GM19324 (cell line): ENCODE results near the gene BCL2L12.

Source experiments
- ATAC-seq: cut with Tn5 transposase; IDR thresholded peaks from one replicate; pipeline ENCODE4 v1.9.1; 2021; ENCODE audit warnings: mild to moderate bottlenecking, moderate library complexity; ENCODE audit not compliant: unreplicated experiment, low FRiP score

The BCL2L12 gene

GRCh38 chr19:49641688-49642491, 23.8 kb upstream of the BCL2L12 start, which contains the start of gene SCAF1:
TSS of gene SCAF1 (plus strand) at chr19:49642209. CDS start at chr19:49645027, 2,818 bp downstream.
- peak; percentile 70 for ATAC-seq

DNA sequence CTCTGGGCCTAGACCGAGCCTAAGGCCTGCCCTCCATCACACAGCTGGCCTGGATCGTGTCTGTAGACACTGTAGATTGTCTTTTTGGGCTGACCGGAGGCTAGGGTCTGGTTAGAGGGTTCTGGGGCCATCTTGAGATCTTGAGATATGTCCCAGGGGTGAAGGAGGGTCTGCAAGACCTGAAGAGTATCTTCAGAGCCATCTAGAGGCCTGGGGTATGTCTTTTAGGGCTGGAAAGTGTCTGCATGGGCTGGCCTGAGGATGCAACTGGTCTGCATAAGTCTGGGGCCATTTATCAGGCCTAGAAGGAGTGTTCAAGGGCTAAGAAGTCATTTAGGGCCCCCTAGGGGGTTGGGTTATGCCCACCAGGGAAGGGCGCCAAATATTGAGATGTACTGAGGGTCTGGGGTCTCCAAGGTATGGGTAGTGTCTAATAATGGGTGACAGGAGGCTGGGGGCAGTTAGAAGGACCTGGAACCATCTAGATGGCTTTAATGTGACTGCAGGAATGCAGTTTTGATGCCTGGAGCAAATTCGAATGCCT, 23.2 kb upstream of the BCL2L12 start:
- ATAC-seq: no peak

DNA sequence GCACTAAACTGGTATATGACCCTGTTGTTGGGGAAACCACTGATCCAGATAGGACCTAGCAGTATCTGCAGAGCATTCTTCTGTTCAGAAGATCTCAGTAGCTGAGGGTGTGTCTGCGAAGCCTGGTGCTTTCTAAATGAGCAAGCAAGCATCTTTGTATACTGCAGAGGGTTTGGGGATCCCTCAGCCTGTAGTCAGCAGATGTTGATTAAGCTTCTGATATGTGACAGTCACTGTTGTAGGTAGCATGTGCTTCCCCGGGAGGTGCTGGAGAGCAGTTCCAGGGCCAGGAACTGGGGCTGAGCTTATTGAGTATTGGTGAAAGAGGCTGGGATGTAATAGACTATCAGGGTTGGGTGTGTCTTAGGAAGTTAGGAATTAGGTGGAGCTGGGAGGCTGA, 22.3 kb upstream of the BCL2L12 start:
- ATAC-seq: no peak

GRCh38 chr19:49645592-49645991, 20.1 kb upstream of the BCL2L12 start:
- no peak for ATAC-seq

GRCh38 chr19:49645995-49646394, 19.7 kb upstream of the BCL2L12 start:
- ATAC-seq: no peak

GRCh38 chr19:49646586-49646985, 19.1 kb upstream of the BCL2L12 start:
- no peak for ATAC-seq

GRCh38 chr19:49651029-49651819, 14.5 kb upstream of the BCL2L12 start:
- no peak for ATAC-seq

- no peak for ATAC-seq
Observed at GRCh38 chr19:49651820-49652550, 13.7 kb upstream of the BCL2L12 start.

- no peak for ATAC-seq
Observed at GRCh38 chr19:49652551-49653465, 12.9 kb upstream of the BCL2L12 start.

GRCh38 chr19:49653466-49653806, 12.3 kb upstream of the BCL2L12 start:
- no peak for ATAC-seq

DNA sequence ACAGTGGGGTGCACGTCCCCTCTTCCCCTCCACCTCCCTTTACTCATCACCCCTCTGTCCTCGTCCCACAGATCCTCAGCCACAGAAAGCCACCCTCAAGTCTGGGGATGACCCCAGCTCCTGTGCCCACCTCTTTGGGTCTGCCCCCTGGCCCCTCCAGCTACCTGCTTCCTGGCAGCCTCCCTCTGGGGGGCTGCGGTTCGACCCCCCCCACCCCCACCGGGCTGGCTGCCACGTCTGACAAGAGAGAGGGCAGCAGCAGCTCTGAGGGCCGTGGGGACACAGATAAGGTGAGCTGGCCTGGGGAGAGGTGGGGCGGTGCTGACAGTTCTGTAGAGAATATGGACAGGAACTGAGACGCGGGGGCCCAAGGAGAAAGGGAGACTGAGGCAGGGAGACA, 11.2 kb upstream of the BCL2L12 start:
- no peak for ATAC-seq

DNA sequence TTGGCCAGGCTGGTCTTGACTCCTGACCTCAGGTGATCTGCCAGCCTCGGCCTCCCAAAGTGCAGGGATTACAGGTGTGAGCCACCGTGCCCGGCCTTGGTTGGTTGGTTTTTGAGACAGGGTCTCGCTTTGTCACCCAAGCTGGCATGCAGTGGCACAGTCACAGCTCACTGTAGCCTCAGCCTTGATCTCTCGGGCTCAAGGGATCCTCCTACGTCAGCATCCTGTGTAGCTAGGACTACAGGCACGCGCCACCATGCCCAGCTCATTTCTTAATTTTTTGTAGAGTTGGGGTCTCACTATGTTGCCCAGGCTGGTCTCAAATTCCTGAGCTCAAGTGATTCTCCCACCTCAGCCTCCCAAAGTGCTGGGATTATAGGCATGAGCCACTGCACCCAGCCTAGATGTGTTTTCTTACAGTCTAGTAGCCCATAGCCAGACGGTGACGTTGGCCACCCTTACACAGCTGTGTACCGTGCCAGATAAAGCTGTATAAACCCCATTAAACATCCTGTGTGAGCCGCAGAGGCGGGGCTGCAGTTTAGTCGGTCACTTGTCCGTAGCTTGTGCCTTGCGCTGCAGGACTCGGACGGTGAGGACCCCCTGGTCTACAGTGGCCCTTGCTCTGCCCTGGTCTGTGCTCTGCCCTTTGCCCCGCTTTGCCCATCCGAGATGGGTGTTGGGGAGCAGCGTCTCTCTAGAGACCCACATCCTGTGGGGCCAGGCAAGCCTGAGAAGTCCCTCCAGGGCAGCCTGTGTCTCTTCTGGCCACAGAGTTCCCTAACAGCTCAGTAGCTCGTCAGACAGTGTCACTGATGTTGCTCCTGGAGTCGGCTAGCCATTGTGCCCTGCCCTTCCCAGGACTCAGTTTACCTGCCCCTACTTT, 9.9 kb upstream of the BCL2L12 start:
- no peak for ATAC-seq

DNA sequence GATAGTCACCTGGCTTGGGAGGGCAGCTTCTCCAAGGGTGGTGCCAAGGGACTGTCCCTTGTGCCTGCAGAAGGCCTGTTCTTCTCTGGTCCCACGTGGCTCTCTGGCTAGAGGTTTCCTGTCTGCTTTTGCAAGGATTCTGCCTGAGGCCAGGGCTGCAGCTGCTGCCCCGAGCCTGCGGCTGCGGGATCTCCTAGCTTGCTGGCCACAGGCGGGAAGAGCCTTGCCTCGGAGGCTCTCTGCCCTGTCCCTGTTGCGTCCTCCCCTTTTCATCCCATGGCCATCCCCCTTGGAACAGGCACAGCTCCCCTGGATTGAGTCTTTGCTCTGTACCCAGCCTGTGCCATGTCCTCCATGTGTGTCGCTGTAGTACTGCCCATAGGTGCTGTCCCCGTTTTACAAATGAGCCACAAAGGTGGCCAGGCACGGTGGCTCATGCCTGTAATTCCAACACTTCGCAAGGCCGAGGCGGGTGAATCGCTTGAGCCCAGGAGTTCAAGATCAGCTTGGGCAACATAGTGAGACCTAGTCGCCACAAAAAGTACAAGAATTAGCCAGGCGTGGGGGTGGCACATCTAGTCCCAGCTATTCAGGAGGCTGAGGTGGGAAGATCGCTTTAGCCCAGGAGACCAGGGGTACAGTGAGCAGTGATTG, 9.2 kb upstream of the BCL2L12 start:
- no peak for ATAC-seq

DNA sequence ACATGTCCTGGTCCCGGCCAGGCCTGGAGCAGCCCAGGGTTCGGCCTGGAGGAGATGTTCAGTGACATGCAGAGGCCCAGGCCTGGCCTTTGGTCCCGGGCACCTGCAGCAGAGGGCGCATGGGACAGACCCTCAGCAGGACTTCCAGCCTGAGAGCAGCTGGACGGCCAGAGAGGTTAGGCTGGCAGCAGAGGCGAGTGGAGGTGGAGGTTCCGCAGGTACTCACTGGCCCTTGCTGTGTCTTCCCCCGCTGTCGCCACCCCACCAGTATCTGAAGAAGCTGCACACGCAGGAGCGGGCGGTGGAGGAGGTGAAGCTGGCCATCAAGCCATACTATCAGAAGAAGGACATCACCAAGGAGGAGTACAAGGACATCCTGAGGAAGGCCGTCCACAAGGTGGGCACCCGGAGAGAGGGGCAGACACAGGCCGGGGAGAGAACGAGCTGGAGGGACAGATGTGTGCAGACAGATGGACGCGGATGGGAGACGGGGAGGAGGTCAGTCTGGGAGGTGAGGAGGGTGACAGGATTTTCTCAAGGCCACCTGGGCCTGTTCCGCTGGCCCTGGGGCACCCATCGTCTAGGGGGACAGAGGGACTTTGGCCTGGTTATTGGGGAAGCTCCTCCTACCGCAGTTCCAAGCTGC, 8.1 kb upstream of the BCL2L12 start:
- no peak for ATAC-seq

DNA sequence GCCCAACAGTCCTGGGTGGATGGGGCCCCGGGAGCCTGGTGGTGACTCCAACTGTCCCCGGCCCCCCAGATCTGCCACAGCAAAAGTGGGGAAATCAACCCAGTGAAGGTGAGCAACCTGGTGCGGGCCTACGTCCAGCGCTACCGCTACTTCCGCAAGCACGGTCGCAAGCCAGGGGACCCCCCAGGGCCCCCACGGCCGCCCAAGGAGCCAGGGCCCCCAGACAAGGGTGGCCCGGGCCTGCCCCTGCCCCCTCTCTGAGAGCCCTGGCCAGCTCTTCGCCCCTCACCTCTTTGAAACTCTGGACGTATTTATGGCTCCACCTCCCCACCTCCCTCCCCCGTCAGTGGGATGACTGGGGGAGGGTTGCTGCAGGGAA, 7.6 kb upstream of the BCL2L12 start:
- no peak for ATAC-seq

GRCh38 chr19:49658566-49659442, 6.9 kb upstream of the BCL2L12 start:
- no peak for ATAC-seq

- no peak for ATAC-seq
Observed at GRCh38 chr19:49660338-49660961, 5.3 kb upstream of the BCL2L12 start.
